GM23248 (cell line): ENCODE results near the gene SHCBP1L.

ENCODE experiments used
- EZH2 ChIP-seq: fragments of 200-600 bp; sonication (generic); IDR thresholded peaks from 2 replicates; pipeline ENCODE4 v1.6.1; 2018; ENCODE audit warnings: antibody characterized with exemption, mild to moderate bottlenecking; ENCODE audit not compliant: insufficient read depth, poor library complexity, severe bottlenecking
- EZH2phosphoT487 ChIP-seq: fragments of 200-600 bp; sonication (generic); IDR thresholded peaks from 2 replicates; pipeline ENCODE4 v1.6.1; 2018; ENCODE audit warnings: antibody characterized with exemption, moderate library complexity, mild to moderate bottlenecking, low read depth; ENCODE audit not compliant: insufficient read depth

GRCh38 chr1:182863940-182864339, 89.0 kb downstream of the SHCBP1L start:
- TF ChIP-seq EZH2phosphoT487 (no peak), EZH2 (no peak)
